HEK293 (cell line): ENCODE data around the gene TMEM167A.

Source experiments
- CTCF ChIA-PET: fragments of 350-600 bp; formaldehyde crosslinking; extraction: SDS; loops from one replicate; lab custom pipeline; 2021; ENCODE audit warnings: antibody characterized with exemption; lab: Yijun Ruan, JAX
- POLR2A ChIA-PET: fragments of 300-600 bp; formaldehyde crosslinking; extraction: SDS; loops from one replicate; lab custom pipeline; 2020; ENCODE audit warnings: antibody characterized with exemption, inconsistent platforms; lab: Yijun Ruan, JAX
- H3K27ac ChIP-seq: fragments of 200-500 bp; sonication (Bioruptor generic); 2 replicates; pipeline ENCODE4 v1.5.1; 2014; ENCODE audit warnings: low read depth, low read length, control low read depth, inconsistent platforms; ENCODE audit errors: extremely low read depth
- H3K36me3 ChIP-seq, 2 experiments: fragments of 200-500 bp in 1 of 2; sonication (Bioruptor generic) in 1 of 2; 1 replicate in 1 of 2; 2 replicates in 1 of 2; pipeline ENCODE4 v1.5.1; 2014 to 2017; ENCODE audit warnings: inconsistent platforms in 2 of 2, low read length in 2 of 2; ENCODE audit not compliant: control insufficient read depth in 2 of 2, insufficient read depth in 1 of 2
- H3K4me1 ChIP-seq: fragments of 200-500 bp; sonication (Bioruptor generic); 2 replicates; pipeline ENCODE4 v1.5.1; 2014; ENCODE audit warnings: mild to moderate bottlenecking, low read length, inconsistent platforms; ENCODE audit not compliant: control insufficient read depth, insufficient read depth
- H3K4me3 ChIP-seq: 2 replicates; pipeline ENCODE4 v1.5.1; 2011; ENCODE audit warnings: low read depth, mild to moderate bottlenecking, control low read depth, low read length, moderate library complexity
- H3K9me3 ChIP-seq: fragments of 200-500 bp; sonication (Bioruptor generic); 2 replicates; pipeline ENCODE4 v1.5.1; 2014; ENCODE audit warnings: low read depth, low read length, inconsistent platforms; ENCODE audit not compliant: control insufficient read depth, insufficient read depth
- ELK4 ChIP-seq: IDR thresholded peaks from 2 replicates; pipeline ENCODE4 v1.6.1; 2011; ENCODE audit warnings: mild to moderate bottlenecking, low read depth, low read length, borderline replicate concordance
- GLI2 ChIP-seq: fragments of 450-650 bp; formaldehyde crosslinking; IDR thresholded peaks from 2 replicates; pipeline ENCODE4; 2017; ENCODE audit warnings: missing biosample characterization, missing genetic modification characterization, low read depth, borderline replicate concordance
- PBX3 ChIP-seq: sonication (generic); formaldehyde crosslinking; IDR thresholded peaks from 2 replicates; pipeline ENCODE4 v1.8.1; 2022; ENCODE audit warnings: mild to moderate bottlenecking, moderate library complexity, missing genetic modification reagents
- PRDM2 ChIP-seq: fragments of 450-650 bp; formaldehyde crosslinking; IDR thresholded peaks from 2 replicates; pipeline ENCODE4 v1.5.1; 2016; ENCODE audit warnings: missing biosample characterization, missing genetic modification characterization, borderline replicate concordance
- SCRT1 ChIP-seq: fragments of 450-650 bp; formaldehyde crosslinking; IDR thresholded peaks from 2 replicates; pipeline ENCODE4 v1.5.1; 2016; ENCODE audit warnings: missing biosample characterization, missing genetic modification characterization, borderline replicate concordance
- SCRT2 ChIP-seq: fragments of 450-650 bp; formaldehyde crosslinking; IDR thresholded peaks from 2 replicates; pipeline ENCODE4 v1.5.1; 2016; ENCODE audit warnings: missing biosample characterization, missing genetic modification characterization
- ZNF16 ChIP-seq: fragments of 450-650 bp; formaldehyde crosslinking; IDR thresholded peaks from 2 replicates; pipeline ENCODE4 v1.5.1; 2016; ENCODE audit warnings: low read depth, missing biosample characterization, missing genetic modification characterization
- ZNF221 ChIP-seq: fragments of 450-650 bp; formaldehyde crosslinking; IDR thresholded peaks from 2 replicates; pipeline ENCODE4 v1.5.1; 2017; ENCODE audit warnings: missing biosample characterization, missing genetic modification characterization, borderline replicate concordance
- ZNF398 ChIP-seq: fragments of 450-650 bp; formaldehyde crosslinking; IDR thresholded peaks from 2 replicates; pipeline ENCODE4 v1.5.1; 2017; ENCODE audit warnings: missing biosample characterization, missing genetic modification characterization
- ZNF423 ChIP-seq: fragments of 450-650 bp; formaldehyde crosslinking; IDR thresholded peaks from 2 replicates; pipeline ENCODE4 v1.5.1; 2016; ENCODE audit warnings: missing biosample characterization, missing genetic modification characterization
- ZNF488 ChIP-seq: fragments of 450-650 bp; formaldehyde crosslinking; IDR thresholded peaks from 2 replicates; pipeline ENCODE4 v1.5.1; 2016; ENCODE audit warnings: missing biosample characterization, missing genetic modification characterization
- ZNF514 ChIP-seq: fragments of 450-650 bp; formaldehyde crosslinking; IDR thresholded peaks from 2 replicates; pipeline ENCODE4 v1.5.1; 2016; ENCODE audit warnings: missing biosample characterization, missing genetic modification characterization
- ZNF596 ChIP-seq: fragments of 450-650 bp; IDR thresholded peaks from 2 replicates; pipeline ENCODE4 v1.5.0; 2018; ENCODE audit warnings: missing biosample characterization, mild to moderate bottlenecking, missing genetic modification characterization, moderate library complexity
- ZSCAN18 ChIP-seq: fragments of 450-650 bp; formaldehyde crosslinking; IDR thresholded peaks from 2 replicates; pipeline ENCODE4 v1.5.1; 2016; ENCODE audit warnings: missing biosample characterization, missing genetic modification characterization

TMEM167A gene

GRCh38 chr5:83109380-83109779 lies 32.2 kb upstream of the TMEM167A start:
- Histone ChIP-seq H3K9me3 (no peaks in the 10 kb centered on the region), H3K27ac (no peak overlapping the region), H3K4me1 (no peaks in the 10 kb centered on the region), H3K4me3 (no peak overlapping the region), H3K36me3 (no peaks in the 10 kb centered on the region)
- POLR2A ChIA-PET, result no interaction called here
- no peak for TF ChIP-seq ZNF596 (tag by site-specific recombination)
- no peak for TF ChIP-seq ZNF514
- TF ChIP-seq ELK4, result no peak
- no peak for TF ChIP-seq ZNF488 (tag by site-specific recombination)
- TF ChIP-seq ZNF398 (tag by site-specific recombination), result no peak
- TF ChIP-seq PBX3 (CRISPR knock-in tag), result no peak
- TF ChIP-seq ZNF16 (tag by site-specific recombination), result no peak
- no peak for TF ChIP-seq SCRT1 (tag by site-specific recombination)
- no peak for TF ChIP-seq ZSCAN18
- no peak for TF ChIP-seq SCRT2 (tag by site-specific recombination)
- no peak for TF ChIP-seq ZNF221
- TF ChIP-seq PRDM2 (tag by site-specific recombination), result no peak
- TF ChIP-seq ZNF423 (tag by site-specific recombination), result no peak
- no peak for TF ChIP-seq GLI2 (tag by site-specific recombination)
- CTCF ChIA-PET, result interaction anchor here (0.7 kb wide), 1 partner anchor 8 kb away, joined by 3 read pairs; no protein-coding TSS in a partner anchor
